Activated CD8-positive, alpha-beta memory T cell treated with anti-CD3 and anti-CD28 coated beads, Interleukin-2, amount 10 ng/mL, durations not matched to agents 7 days and 5 days (primary cell): ENCODE measurements around the gene YEATS2. TPM values are rescaled to one million over a fixed set of nuclear protein-coding genes. Genes with fewer than 3 reads are reported as not detected.
"Not testable (repeated sequence)": the region's sequence is repeated elsewhere in the genome, so short reads cannot be mapped to it uniquely, and the experiment has no call there.

Source experiments
- ATAC-seq: fragments of 150-1000 bp; cut with Tn5 transposase; one replicate; pipeline ENCODE4 v1.10.0; 2021; ENCODE audit warnings: moderate library complexity
- CTCF ChIA-PET: fragments of 350-600 bp; sonication (Branson Sonifier 250); formaldehyde crosslinking; loops from one replicate; lab custom pipeline; 2021; ENCODE audit warnings: antibody characterized with exemption; lab: Charles Lee
- DNase-seq: peaks from one replicate; pipeline ENCODE4 v3.0.0-alpha.2; 2020
- H3K27ac Mint-ChIP-seq: one replicate; pipeline ENCODE4 v1.8.0; 2021; ENCODE audit warnings: mild to moderate bottlenecking, mixed read lengths
- H3K27me3 Mint-ChIP-seq: one replicate; pipeline ENCODE4 v1.8.0; 2021; ENCODE audit warnings: mixed read lengths
- H3K36me3 Mint-ChIP-seq: one replicate; pipeline ENCODE4 v1.8.0; 2021; ENCODE audit warnings: mild to moderate bottlenecking, mixed read lengths
- H3K4me1 Mint-ChIP-seq: one replicate; pipeline ENCODE4 v1.8.0; 2021; ENCODE audit warnings: mixed read lengths
- H3K4me3 Mint-ChIP-seq: one replicate; pipeline ENCODE4 v1.8.0; 2021; ENCODE audit warnings: mild to moderate bottlenecking, moderate library complexity, mixed read lengths
- H3K9me3 Mint-ChIP-seq: one replicate; pipeline ENCODE4 v1.8.0; 2022; ENCODE audit warnings: low read depth, mixed read lengths
- total RNA-seq, 2 experiments: library from RNA; stranded (reverse); gene quantifications; one replicate each; pipeline ENCODE4 v1.2.3, GENCODE V29; 2021

Gene YEATS2
- total RNA-seq, 2 experiments from 2014 or later: 49.4 to 65.6 TPM

- peak; percentile 1 for ATAC-seq
- no peak for DNase-seq
- Mint-ChIP-seq H3K27ac (peak overlapping the region; percentile 81), H3K4me1 (peaks cover 33% of the 10 kb centered on the region), H3K27me3 (no peaks in the 10 kb centered on the region), H3K9me3 (no peaks in the 10 kb centered on the region), H3K4me3 (peak overlapping the region; percentile 81), H3K36me3 (peaks cover 28% of the 10 kb centered on the region)
- CTCF ChIA-PET: interaction anchor here (1.3 to 1.9 kb wide), 4 partner anchors 9 to 62 kb away, joined by 3 to 7 read pairs (median 5); partner anchors contain the start of gene KLHL24
Observed at GRCh38 chr3:183697123-183697609, 431 bp upstream of the YEATS2 start.

- peaks cover 39% of the 10 kb centered on the region for H3K4me1 Mint-ChIP-seq
- H3K27me3 Mint-ChIP-seq: no peaks in the 10 kb centered on the region
- DNase-seq: peak; percentile 54
- peaks cover 30% of the 10 kb centered on the region for H3K36me3 Mint-ChIP-seq
- CTCF ChIA-PET: interaction anchor here (1.9 kb wide), 2 partner anchors 61 to 63 kb away, joined by 5 to 7 read pairs; partner anchors contain the start of gene KLHL24
- peak; percentile 24 for ATAC-seq
- no peaks in the 10 kb centered on the region for H3K9me3 Mint-ChIP-seq
- H3K4me3 Mint-ChIP-seq: peak overlapping the region; percentile 87
- H3K27ac Mint-ChIP-seq: peak overlapping the region; percentile 95
Observed at GRCh38 chr3:183698318-183698751, 738 bp downstream of the YEATS2 start.

GRCh38 chr3:183698756-183699155 lies 1.2 kb downstream of the YEATS2 start:
- H3K36me3 Mint-ChIP-seq: peaks cover 31% of the 10 kb centered on the region

GRCh38 chr3:183699238-183699947 lies 1.8 kb downstream of the YEATS2 start:
- ATAC-seq (no peak), DNase-seq (no peak)
- peak overlapping the region; percentile 87 for H3K4me3 Mint-ChIP-seq
- H3K27me3 Mint-ChIP-seq: no peaks in the 10 kb centered on the region
- CTCF ChIA-PET: no interaction called here
- H3K36me3 Mint-ChIP-seq: peaks cover 34% of the 10 kb centered on the region
- peak overlapping the region; percentile 95 for H3K27ac Mint-ChIP-seq
- peaks cover 44% of the 10 kb centered on the region for H3K4me1 Mint-ChIP-seq
- no peaks in the 10 kb centered on the region for H3K9me3 Mint-ChIP-seq

More at GRCh38 chr3:183698756-183699155, 1.2 kb downstream of the YEATS2 start:
- CTCF ChIA-PET: interaction anchor here (1.9 kb wide), 1 partner anchor 62 kb away, joined by 5 read pairs; no protein-coding TSS in a partner anchor
- no peak for ATAC-seq
- no peak for DNase-seq
- peak overlapping the region; percentile 87 for H3K4me3 Mint-ChIP-seq
- H3K4me1 Mint-ChIP-seq: peaks cover 43% of the 10 kb centered on the region
- H3K9me3 Mint-ChIP-seq: no peaks in the 10 kb centered on the region
- no peaks in the 10 kb centered on the region for H3K27me3 Mint-ChIP-seq
- peak overlapping the region; percentile 95 for H3K27ac Mint-ChIP-seq

- H3K27ac Mint-ChIP-seq: no peak overlapping the region
- DNase-seq: no peak
- ATAC-seq: no peak
- no peaks in the 10 kb centered on the region for H3K9me3 Mint-ChIP-seq
- H3K4me1 Mint-ChIP-seq: peaks cover 47% of the 10 kb centered on the region
- H3K27me3 Mint-ChIP-seq: no peaks in the 10 kb centered on the region
- CTCF ChIA-PET: interaction anchor here (1.0 kb wide), 1 partner anchor 66 kb away, joined by 3 read pairs; no protein-coding TSS in a partner anchor
- H3K4me3 Mint-ChIP-seq: no peak overlapping the region
- peaks cover 39% of the 10 kb centered on the region for H3K36me3 Mint-ChIP-seq
Observed at GRCh38 chr3:183701744-183702143, 4.1 kb downstream of the YEATS2 start.

GRCh38 chr3:183703892-183704291 lies 6.3 kb downstream of the YEATS2 start:
- not testable (repeated sequence) for DNase-seq, ATAC-seq, H3K27ac Mint-ChIP-seq, H3K27me3 Mint-ChIP-seq, H3K9me3 Mint-ChIP-seq, H3K4me3 Mint-ChIP-seq
- peaks cover 41% of the 10 kb centered on the region for H3K4me1 Mint-ChIP-seq
- CTCF ChIA-PET: interaction anchor here (0.7 kb wide), 1 partner anchor 17 kb away, joined by 3 read pairs; no protein-coding TSS in a partner anchor
- H3K36me3 Mint-ChIP-seq: peaks cover 35% of the 10 kb centered on the region

- no peak for ATAC-seq
- H3K9me3 Mint-ChIP-seq: no peaks in the 10 kb centered on the region
- DNase-seq: no peak
- H3K27me3 Mint-ChIP-seq: no peaks in the 10 kb centered on the region
- no peak overlapping the region for H3K4me3 Mint-ChIP-seq
- CTCF ChIA-PET: no interaction called here
- H3K36me3 Mint-ChIP-seq: peaks cover 17% of the 10 kb centered on the region
- H3K4me1 Mint-ChIP-seq: peaks cover 5% of the 10 kb centered on the region
- no peak overlapping the region for H3K27ac Mint-ChIP-seq
Observed at GRCh38 chr3:183710231-183710630, 12.6 kb downstream of the YEATS2 start.

GRCh38 chr3:183711516-183711915 lies 13.9 kb downstream of the YEATS2 start:
- DNase-seq (no peak), ATAC-seq (no peak)
- CTCF ChIA-PET: interaction anchor here (0.6 kb wide), 1 partner anchor 77 kb away, joined by 5 read pairs; no protein-coding TSS in a partner anchor
- Mint-ChIP-seq H3K4me1 (peaks cover 1% of the 10 kb centered on the region), H3K36me3 (peaks cover 14% of the 10 kb centered on the region), H3K9me3 (no peaks in the 10 kb centered on the region), H3K27me3 (no peaks in the 10 kb centered on the region), H3K27ac (no peak overlapping the region), H3K4me3 (no peak overlapping the region)

GRCh38 chr3:183714622-183715021 lies 17.0 kb downstream of the YEATS2 start:
- ATAC-seq: no peak
- no peak for DNase-seq

GRCh38 chr3:183718012-183718411 lies 20.4 kb downstream of the YEATS2 start:
- H3K4me3 Mint-ChIP-seq: no peak overlapping the region
- H3K27me3 Mint-ChIP-seq: no peaks in the 10 kb centered on the region
- no peak overlapping the region for H3K27ac Mint-ChIP-seq
- DNase-seq (no peak), ATAC-seq (no peak)
- H3K4me1 Mint-ChIP-seq: no peaks in the 10 kb centered on the region
- no peaks in the 10 kb centered on the region for H3K9me3 Mint-ChIP-seq
- H3K36me3 Mint-ChIP-seq: peaks cover 41% of the 10 kb centered on the region
- CTCF ChIA-PET: no interaction called here

More at GRCh38 chr3:183714622-183715021, 17.0 kb downstream of the YEATS2 start:
- Mint-ChIP-seq H3K27me3 (no peaks in the 10 kb centered on the region), H3K4me1 (peaks cover 1% of the 10 kb centered on the region), H3K27ac (no peak overlapping the region), H3K4me3 (no peak overlapping the region), H3K9me3 (no peaks in the 10 kb centered on the region), H3K36me3 (peaks cover 30% of the 10 kb centered on the region)
- CTCF ChIA-PET: interaction anchor here (1.5 kb wide), 1 partner anchor 53 kb away, joined by 5 read pairs; no protein-coding TSS in a partner anchor

GRCh38 chr3:183725387-183725786 lies 27.8 kb downstream of the YEATS2 start:
- DNase-seq (no peak), ATAC-seq (no peak)
- Mint-ChIP-seq H3K27ac (no peak overlapping the region), H3K4me1 (no peaks in the 10 kb centered on the region), H3K27me3 (no peaks in the 10 kb centered on the region), H3K4me3 (no peak overlapping the region), H3K36me3 (peaks cover 66% of the 10 kb centered on the region), H3K9me3 (no peaks in the 10 kb centered on the region)
- CTCF ChIA-PET: no interaction called here

- CTCF ChIA-PET: no interaction called here
- Mint-ChIP-seq H3K4me1 (no peaks in the 10 kb centered on the region), H3K9me3 (no peaks in the 10 kb centered on the region), H3K27me3 (no peaks in the 10 kb centered on the region), H3K36me3 (peaks cover 64% of the 10 kb centered on the region), H3K4me3 (no peak overlapping the region), H3K27ac (no peak overlapping the region)
- DNase-seq (no peak), ATAC-seq (no peak)
Observed at GRCh38 chr3:183728204-183728603, 30.6 kb downstream of the YEATS2 start.

- ATAC-seq: no peak
- Mint-ChIP-seq H3K36me3 (peaks cover 74% of the 10 kb centered on the region), H3K27me3 (no peaks in the 10 kb centered on the region), H3K9me3 (no peaks in the 10 kb centered on the region), H3K4me1 (no peaks in the 10 kb centered on the region), H3K4me3 (no peak overlapping the region), H3K27ac (no peak overlapping the region)
- CTCF ChIA-PET: no interaction called here
- no peak for DNase-seq
Observed at GRCh38 chr3:183730361-183730760, 32.8 kb downstream of the YEATS2 start.
